Parathyroid adenoma (tissue), 2 donors: ENCODE data around the gene SNTB2.

Experiments
- H2AFZ ChIP-seq: fragments of 300-600 bp; sonication (generic); one replicate; pipeline ENCODE4 v1.7.0; 2017; ENCODE audit warnings: antibody characterized with exemption, mild to moderate bottlenecking
- H3K27ac ChIP-seq: fragments of 300-600 bp; sonication (generic); one replicate; pipeline ENCODE4 v1.7.0; 2017
- H3K27me3 ChIP-seq: fragments of 300-600 bp; sonication (generic); one replicate; pipeline ENCODE4 v1.7.0; 2017; ENCODE audit warnings: low read length; ENCODE audit not compliant: control insufficient read depth, insufficient read depth
- H3K36me3 ChIP-seq: fragments of 300-600 bp; sonication (generic); one replicate; pipeline ENCODE4 v1.7.0; 2017; ENCODE audit warnings: low read length; ENCODE audit not compliant: control insufficient read depth, insufficient read depth
- H3K4me1 ChIP-seq: fragments of 300-600 bp; sonication (generic); one replicate; pipeline ENCODE4 v1.7.0; 2017; ENCODE audit warnings: control low read depth
- H3K4me2 ChIP-seq: fragments of 300-600 bp; sonication (generic); one replicate; pipeline ENCODE4 v1.7.0; 2017; ENCODE audit warnings: low read length
- H3K4me3 ChIP-seq: fragments of 300-600 bp; sonication (generic); one replicate; pipeline ENCODE4 v1.7.0; 2017; ENCODE audit warnings: low read depth, low read length
- H3K79me2 ChIP-seq: fragments of 300-600 bp; sonication (generic); one replicate; pipeline ENCODE4 v1.7.0; 2017; ENCODE audit warnings: control low read depth
- H3K9ac ChIP-seq: fragments of 300-600 bp; sonication (generic); one replicate; pipeline ENCODE4 v1.7.0; 2017; ENCODE audit warnings: mild to moderate bottlenecking
- H3K9me3 ChIP-seq: fragments of 300-600 bp; sonication (generic); one replicate; pipeline ENCODE4 v1.7.0; 2017; ENCODE audit warnings: low read length; ENCODE audit not compliant: control insufficient read depth
- TF ChIP-seq, protein P1 (sequence below): fragments of 300-600 bp; sonication (generic); IDR thresholded peaks from one replicate; pipeline ENCODE4 v1.7.0; 2017; ENCODE audit warnings: antibody characterized with exemption, mild to moderate bottlenecking
- donor health status: primary hyperparathyroidism.

Gene SNTB2

DNA sequence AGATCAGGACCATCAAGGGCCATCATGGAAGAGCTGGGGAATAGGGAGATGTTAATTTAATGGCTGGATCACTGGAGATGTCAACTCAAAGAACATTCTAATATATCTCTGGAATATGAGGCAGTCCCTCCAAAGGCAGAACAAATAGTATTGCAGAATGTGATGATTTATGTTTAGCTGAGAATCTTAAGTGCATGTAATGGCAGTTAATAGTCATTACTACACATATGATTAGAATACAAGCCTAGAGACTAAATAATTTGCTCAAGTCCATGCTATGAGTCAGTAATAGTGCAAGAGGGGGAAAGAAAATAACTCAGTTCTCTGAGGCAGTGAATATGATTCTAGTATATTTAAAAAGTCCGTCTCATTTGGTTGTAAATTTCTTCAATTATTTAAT, 32.3 kb downstream of the SNTB2 start:
- no peak overlapping the region for H2AFZ ChIP-seq
- no peak overlapping the region for H3K4me2 ChIP-seq
- H3K27ac ChIP-seq, result no peak overlapping the region
- H3K4me1 ChIP-seq, result peaks cover 4% of the 10 kb centered on the region
- H3K27me3 ChIP-seq, result no peaks in the 10 kb centered on the region
- H3K9ac ChIP-seq, result no peak overlapping the region
- TF ChIP-seq, protein P1, sequence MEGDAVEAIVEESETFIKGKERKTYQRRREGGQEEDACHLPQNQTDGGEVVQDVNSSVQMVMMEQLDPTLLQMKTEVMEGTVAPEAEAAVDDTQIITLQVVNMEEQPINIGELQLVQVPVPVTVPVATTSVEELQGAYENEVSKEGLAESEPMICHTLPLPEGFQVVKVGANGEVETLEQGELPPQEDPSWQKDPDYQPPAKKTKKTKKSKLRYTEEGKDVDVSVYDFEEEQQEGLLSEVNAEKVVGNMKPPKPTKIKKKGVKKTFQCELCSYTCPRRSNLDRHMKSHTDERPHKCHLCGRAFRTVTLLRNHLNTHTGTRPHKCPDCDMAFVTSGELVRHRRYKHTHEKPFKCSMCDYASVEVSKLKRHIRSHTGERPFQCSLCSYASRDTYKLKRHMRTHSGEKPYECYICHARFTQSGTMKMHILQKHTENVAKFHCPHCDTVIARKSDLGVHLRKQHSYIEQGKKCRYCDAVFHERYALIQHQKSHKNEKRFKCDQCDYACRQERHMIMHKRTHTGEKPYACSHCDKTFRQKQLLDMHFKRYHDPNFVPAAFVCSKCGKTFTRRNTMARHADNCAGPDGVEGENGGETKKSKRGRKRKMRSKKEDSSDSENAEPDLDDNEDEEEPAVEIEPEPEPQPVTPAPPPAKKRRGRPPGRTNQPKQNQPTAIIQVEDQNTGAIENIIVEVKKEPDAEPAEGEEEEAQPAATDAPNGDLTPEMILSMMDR, result no peak
- no peaks in the 10 kb centered on the region for H3K36me3 ChIP-seq
- H3K79me2 ChIP-seq, result peaks cover 35% of the 10 kb centered on the region
- no peak overlapping the region for H3K4me3 ChIP-seq
- no peaks in the 10 kb centered on the region for H3K9me3 ChIP-seq

DNA sequence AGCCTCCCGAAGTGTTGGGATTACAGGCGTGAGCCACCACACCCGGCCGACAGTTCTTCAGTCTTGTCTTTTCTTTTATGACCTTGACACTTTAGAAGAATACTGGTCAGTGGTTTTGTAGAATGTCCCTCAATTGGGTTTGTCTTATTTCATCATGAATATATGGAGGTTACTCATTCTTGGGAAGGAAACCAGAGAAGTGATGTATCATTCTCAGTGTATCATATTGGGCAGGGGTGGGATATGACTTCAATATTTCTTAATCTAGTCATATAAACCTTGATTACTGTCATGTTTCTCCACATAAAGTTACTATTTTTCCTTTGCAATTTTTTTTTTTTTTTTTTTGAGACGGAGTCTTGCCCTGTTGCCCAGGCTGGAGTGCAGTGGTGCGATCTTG, 36.9 kb downstream of the SNTB2 start:
- H3K4me2 ChIP-seq, result no peak overlapping the region
- TF ChIP-seq, protein P1, result no peak
- no peaks in the 10 kb centered on the region for H3K9me3 ChIP-seq
- peaks cover 51% of the 10 kb centered on the region for H3K79me2 ChIP-seq
- H3K9ac ChIP-seq, result no peak overlapping the region
- H2AFZ ChIP-seq, result no peak overlapping the region
- peaks cover 4% of the 10 kb centered on the region for H3K4me1 ChIP-seq
- no peaks in the 10 kb centered on the region for H3K27me3 ChIP-seq
- H3K27ac ChIP-seq, result no peak overlapping the region
- H3K4me3 ChIP-seq, result no peak overlapping the region
- no peaks in the 10 kb centered on the region for H3K36me3 ChIP-seq

DNA sequence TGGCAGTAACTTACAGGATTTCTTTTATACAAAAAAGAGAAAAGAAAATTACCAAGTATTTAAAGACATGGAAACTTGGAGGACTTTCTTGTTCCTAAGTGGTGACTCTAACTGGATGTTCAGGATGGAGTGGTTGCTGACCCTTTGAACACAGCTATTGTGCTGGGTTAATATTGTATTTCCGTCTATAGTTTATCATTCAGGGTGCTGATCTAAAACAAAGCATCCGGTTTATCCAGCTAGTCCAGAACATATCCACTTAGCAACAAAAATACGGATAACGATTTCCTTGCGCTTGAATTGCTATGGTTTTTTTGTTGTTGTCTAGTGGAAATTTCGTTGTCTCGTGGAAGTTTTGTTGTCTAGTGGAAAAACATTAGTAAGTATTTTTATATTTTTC, 38.2 kb downstream of the SNTB2 start:
- Histone ChIP-seq H3K79me2 (peaks cover 50% of the 10 kb centered on the region), H2AFZ (no peak overlapping the region), H3K4me1 (peaks cover 4% of the 10 kb centered on the region), H3K4me3 (no peak overlapping the region), H3K4me2 (peak overlapping the region; percentile 19), H3K27ac (no peak overlapping the region), H3K9me3 (no peaks in the 10 kb centered on the region), H3K9ac (no peak overlapping the region), H3K27me3 (no peaks in the 10 kb centered on the region), H3K36me3 (no peaks in the 10 kb centered on the region)
- TF ChIP-seq, protein P1, result no peak

DNA sequence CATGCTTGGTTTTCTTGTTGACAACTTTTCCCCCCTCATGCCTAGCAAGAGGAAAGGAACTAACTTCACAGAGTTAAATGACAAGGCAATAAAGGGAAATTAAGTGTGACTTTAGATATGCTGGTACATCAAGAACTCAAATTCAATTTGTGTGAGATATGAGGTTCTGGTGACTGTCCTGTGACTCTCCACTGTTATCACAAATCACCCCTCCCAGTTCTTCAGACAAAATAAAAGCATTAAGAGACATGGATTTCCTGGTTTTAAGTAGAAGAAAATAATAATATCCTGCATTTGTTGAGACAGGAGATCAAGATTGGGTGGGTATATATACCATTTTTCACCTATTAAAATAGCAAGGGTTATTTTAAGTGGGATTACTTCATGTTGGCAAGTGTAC, 46.2 kb downstream of the SNTB2 start:
- no peaks in the 10 kb centered on the region for H3K9me3 ChIP-seq
- H3K9ac ChIP-seq, result no peak overlapping the region
- H3K4me1 ChIP-seq, result peaks cover 8% of the 10 kb centered on the region

DNA sequence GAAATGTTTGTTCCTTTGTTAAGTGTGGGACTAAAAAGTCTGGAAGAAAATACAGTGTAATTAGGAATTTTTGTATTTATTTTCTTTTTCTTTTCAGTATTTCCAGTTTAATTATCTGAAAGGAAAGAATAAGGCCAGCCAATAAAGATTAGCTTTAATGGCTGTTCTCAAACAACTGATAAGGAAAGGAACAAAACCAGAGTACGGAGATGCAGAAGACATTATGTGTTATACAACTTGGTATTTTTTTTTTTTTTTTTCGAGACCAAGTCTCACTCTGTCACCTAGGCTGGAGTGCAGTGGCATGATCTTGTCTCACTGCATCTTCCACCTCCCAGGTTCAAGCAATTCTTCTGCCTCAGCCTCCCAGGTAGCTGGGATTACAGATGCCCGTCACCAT, 47.5 kb downstream of the SNTB2 start:
- Histone ChIP-seq H2AFZ (no peak overlapping the region), H3K9ac (no peak overlapping the region), H3K9me3 (no peaks in the 10 kb centered on the region), H3K27ac (no peak overlapping the region), H3K4me3 (no peak overlapping the region), H3K27me3 (no peaks in the 10 kb centered on the region), H3K79me2 (peaks cover 45% of the 10 kb centered on the region), H3K4me1 (peaks cover 8% of the 10 kb centered on the region), H3K36me3 (no peaks in the 10 kb centered on the region), H3K4me2 (no peak overlapping the region)
- TF ChIP-seq, protein P1, result no peak

More for the DNA sequence above, 46.2 kb downstream of the SNTB2 start:
- Histone ChIP-seq H2AFZ (no peak overlapping the region), H3K4me3 (no peak overlapping the region), H3K27me3 (no peaks in the 10 kb centered on the region), H3K79me2 (peaks cover 43% of the 10 kb centered on the region), H3K36me3 (no peaks in the 10 kb centered on the region), H3K4me2 (no peak overlapping the region), H3K27ac (no peak overlapping the region)
- TF ChIP-seq, protein P1, result no peak
